A549 (cell line): ENCODE data around the gene MYL1. TPM values are rescaled to one million over a fixed set of nuclear protein-coding genes. Genes with fewer than 3 reads are reported as not detected.

ENCODE experiments used
- ATAC-seq, 2 experiments: fragments of 200-7000 bp in 1 of 2; fragments of >200 bp in 1 of 2; cut with Nextera tagmentation in 1 of 2; cut with Tn5 transposase in 1 of 2; 3 replicates each; pipeline versions ENCODE4 v1.8.0 to v1.9.1; 2018 to 2020; ENCODE audit warnings: mild to moderate bottlenecking in 1 of 2, moderate library complexity in 1 of 2
- CTCF ChIA-PET: fragments of 300-600 bp; sonication (Branson Sonifier 250); formaldehyde crosslinking; extraction: SDS; loops from one replicate; lab custom pipeline; 2021; ENCODE audit warnings: antibody characterized with exemption, inconsistent platforms; lab: Yijun Ruan, JAX
- POLR2A ChIA-PET: fragments of 350-600 bp; formaldehyde crosslinking; extraction: SDS; loops from one replicate; lab custom pipeline; 2021; ENCODE audit warnings: antibody characterized with exemption, inconsistent platforms; lab: Yijun Ruan, JAX
- DNase-seq, 2 experiments: peaks; one replicate each; pipeline versions ENCODE4 v3.0.0 to v3.0.0-alpha.2; 2011 to 2016; ENCODE audit warnings: low read depth in 1 of 2, low spot score in 1 of 2
- FAIRE-seq: peaks from 2 replicates; lab custom pipeline; 2011; peaks lifted over from hg19 to GRCh38; lab: Jason Lieb, UNC
- H3K27ac ChIP-seq, 2 experiments: fragments of >200 bp; sonication (Bioruptor Twin); formaldehyde crosslinking; 3 replicates each; pipeline ENCODE4 v1.5.1; 2016 to 2017
- H3K4me1 ChIP-seq: fragments of >200 bp; sonication (Bioruptor Twin); formaldehyde crosslinking; 3 replicates; pipeline ENCODE4 v1.6.1; 2016
- H3K4me2 ChIP-seq: fragments of >200 bp; sonication (Bioruptor Twin); formaldehyde crosslinking; 3 replicates; pipeline ENCODE4 v1.6.1; 2016
- H3K4me3 ChIP-seq: fragments of >200 bp; sonication (Bioruptor Twin); formaldehyde crosslinking; 3 replicates; pipeline ENCODE4 v1.5.1; 2016
- H3K9me3 ChIP-seq: fragments of >200 bp; sonication (Bioruptor Twin); formaldehyde crosslinking; 3 replicates; pipeline ENCODE4 v1.6.1; 2016
- BCL3 ChIP-seq: fragments of >200 bp; sonication (Bioruptor Twin); formaldehyde crosslinking; IDR thresholded peaks from 3 replicates; pipeline ENCODE4 v1.6.1; 2016
- CBX2 ChIP-seq: fragments of 200-600 bp; sonication (generic); IDR thresholded peaks from 2 replicates; pipeline ENCODE4 v1.6.1; 2016; ENCODE audit warnings: low read depth, mild to moderate bottlenecking, borderline replicate concordance
- CBX8 ChIP-seq: fragments of 200-600 bp; sonication (generic); IDR thresholded peaks from 2 replicates; pipeline ENCODE4 v1.6.1; 2016
- CHD2 ChIP-seq: fragments of 150-350 bp; IDR thresholded peaks from 2 replicates; pipeline ENCODE4 v1.6.1; 2014; ENCODE audit warnings: low read length; ENCODE audit not compliant: partially characterized antibody
- CHD4 ChIP-seq: fragments of 200-600 bp; sonication (generic); IDR thresholded peaks from 2 replicates; pipeline ENCODE4 v1.6.1; 2016; ENCODE audit warnings: antibody characterized with exemption, mild to moderate bottlenecking, borderline replicate concordance
- EHMT2 ChIP-seq: fragments of 200-600 bp; sonication (generic); IDR thresholded peaks from 2 replicates; pipeline ENCODE4 v1.6.1; 2016; ENCODE audit warnings: antibody characterized with exemption, low read depth, mild to moderate bottlenecking, moderate library complexity
- FOXS1 ChIP-seq: fragments of 250-450 bp; sonication (Bioruptor Pico); IDR thresholded peaks from 2 replicates; pipeline ENCODE4 v1.5.0; 2020; ENCODE audit warnings: mild to moderate bottlenecking, moderate library complexity
- HEYL ChIP-seq: fragments of 250-450 bp; sonication (Bioruptor Pico); IDR thresholded peaks from 2 replicates; pipeline ENCODE4 v1.8.0; 2021; ENCODE audit warnings: mild to moderate bottlenecking, moderate library complexity
- HOXA7 ChIP-seq: fragments of 250-450 bp; sonication (Bioruptor Pico); IDR thresholded peaks from 2 replicates; pipeline ENCODE4 v1.5.0; 2020; ENCODE audit warnings: mild to moderate bottlenecking, moderate library complexity
- MAFK ChIP-seq: fragments of 450-650 bp; IDR thresholded peaks from 2 replicates; pipeline ENCODE4 v1.6.1; 2014; ENCODE audit not compliant: partially characterized antibody
- MAZ ChIP-seq: fragments of 150-350 bp; IDR thresholded peaks from 2 replicates; pipeline ENCODE4 v1.6.1; 2014; ENCODE audit warnings: antibody characterized with exemption, low read depth, low read length, borderline replicate concordance
- MYC ChIP-seq: IDR thresholded peaks from 2 replicates; pipeline ENCODE4 v1.6.1; 2012; ENCODE audit warnings: mild to moderate bottlenecking, inconsistent platforms, low read length, improper control_type of control experiment, borderline replicate concordance
- PHF8 ChIP-seq: fragments of 200-600 bp; sonication (generic); IDR thresholded peaks from 2 replicates; pipeline ENCODE4 v1.6.1; 2016; ENCODE audit warnings: low read depth, mild to moderate bottlenecking, antibody characterized with exemption, moderate library complexity, borderline replicate concordance
- POLR2AphosphoS2 ChIP-seq: conservative IDR thresholded peaks from 2 replicates; pipeline ENCODE4 v1.6.1; 2012; ENCODE audit warnings: low read length, improper control_type of control experiment, inconsistent platforms
- RARB ChIP-seq: fragments of 250-450 bp; sonication (Bioruptor Pico); IDR thresholded peaks from 2 replicates; pipeline ENCODE4 v1.8.0; 2021; ENCODE audit warnings: mild to moderate bottlenecking, moderate library complexity
- RNF2 ChIP-seq: fragments of 200-600 bp; sonication (generic); IDR thresholded peaks from 2 replicates; pipeline ENCODE4 v1.6.1; 2016; ENCODE audit warnings: low read depth, mild to moderate bottlenecking, antibody characterized with exemption, moderate library complexity, borderline replicate concordance
- SMC3 ChIP-seq: fragments of >200 bp; sonication (Bioruptor Twin); formaldehyde crosslinking; IDR thresholded peaks from 3 replicates; pipeline ENCODE4 v1.6.1; 2018; ENCODE audit warnings: inconsistent platforms
- ZFP36 ChIP-seq: fragments of 450-650 bp; IDR thresholded peaks from 2 replicates; pipeline ENCODE4 v1.6.1; 2014; ENCODE audit warnings: borderline replicate concordance; ENCODE audit not compliant: partially characterized antibody
- ZNF302 ChIP-seq: fragments of 250-450 bp; sonication (Bioruptor Pico); IDR thresholded peaks from 2 replicates; pipeline ENCODE4 v1.9.0; 2021; ENCODE audit warnings: inconsistent platforms, mild to moderate bottlenecking, moderate library complexity
- ZSCAN20 ChIP-seq: fragments of 250-450 bp; sonication (Bioruptor Pico); IDR thresholded peaks from 2 replicates; pipeline ENCODE4 v1.8.0; 2022; ENCODE audit warnings: mild to moderate bottlenecking, moderate library complexity
- WGBS: methylation state at CpG from one replicate; pipeline ENCODE4 v1.1.6; 2017; ENCODE audit errors: missing lambda C conversion rate; 5-methylcytosine and 5-hydroxymethylcytosine counted together
- polyA plus RNA-seq, 4 experiments: library from polyadenylated mRNA; depleted of rRNA in 3 of 4; stranded (reverse); fragments of >200 nt; fragmentation: RNase III in 1 of 4; extraction: RNeasy Plus Mini Kit Qiagen cat#74134 plus additional on column Dnase treatment in 1 of 4; gene quantifications; 2 replicates in 3 of 4; 3 replicates in 1 of 4; pipeline ENCODE4 v1.2.3, GENCODE V29; 2011 to 2017
- TF ChIP-seq, protein P1 (sequence below): fragments of 250-450 bp; sonication (Bioruptor Pico); IDR thresholded peaks from 2 replicates; pipeline ENCODE4 v1.5.0; 2021; ENCODE audit warnings: mild to moderate bottlenecking, moderate library complexity, borderline replicate concordance
- TF ChIP-seq, protein P2 (sequence below): fragments of 450-650 bp; IDR thresholded peaks from 2 replicates; pipeline ENCODE4 v1.6.1; 2014; ENCODE audit warnings: antibody characterized with exemption
- TF ChIP-seq, protein P3 (sequence below): fragments of >200 bp; sonication (Bioruptor Twin); formaldehyde crosslinking; IDR thresholded peaks from 3 replicates; pipeline ENCODE4 v1.5.1; 2016
- TF ChIP-seq, protein P4 (sequence below): IDR thresholded peaks from 2 replicates; pipeline ENCODE4 v1.6.1; 2012; ENCODE audit warnings: low read depth, borderline replicate concordance
- TF ChIP-seq, protein P5 (sequence below): fragments of 250-450 bp; sonication (Bioruptor Pico); IDR thresholded peaks from 2 replicates; pipeline ENCODE4 v1.5.0; 2020; ENCODE audit warnings: low read depth, mild to moderate bottlenecking, moderate library complexity

MYL1 gene
- polyA plus RNA-seq, 2 of the 4 experiments (the other 2 are of a cell fraction): not detected

- Histone ChIP-seq H3K9me3 (no peaks in the 10 kb centered on the region), H3K4me2 (no peak overlapping the region), H3K27ac (no peak overlapping the region), H3K4me3 (no peak overlapping the region), H3K4me1 (no peaks in the 10 kb centered on the region)
- ChIA-PET POLR2A (no interaction called here), CTCF (interaction anchor here (0.6 kb wide), 1 partner anchor 1188 kb away, joined by 3 read pairs; no protein-coding TSS in a partner anchor)
- FAIRE-seq (no peak), ATAC-seq (no peak), DNase-seq (no peak)
- no peak for TF ChIP-seq PHF8
- no peak for TF ChIP-seq CHD4
- TF ChIP-seq, protein P1, sequence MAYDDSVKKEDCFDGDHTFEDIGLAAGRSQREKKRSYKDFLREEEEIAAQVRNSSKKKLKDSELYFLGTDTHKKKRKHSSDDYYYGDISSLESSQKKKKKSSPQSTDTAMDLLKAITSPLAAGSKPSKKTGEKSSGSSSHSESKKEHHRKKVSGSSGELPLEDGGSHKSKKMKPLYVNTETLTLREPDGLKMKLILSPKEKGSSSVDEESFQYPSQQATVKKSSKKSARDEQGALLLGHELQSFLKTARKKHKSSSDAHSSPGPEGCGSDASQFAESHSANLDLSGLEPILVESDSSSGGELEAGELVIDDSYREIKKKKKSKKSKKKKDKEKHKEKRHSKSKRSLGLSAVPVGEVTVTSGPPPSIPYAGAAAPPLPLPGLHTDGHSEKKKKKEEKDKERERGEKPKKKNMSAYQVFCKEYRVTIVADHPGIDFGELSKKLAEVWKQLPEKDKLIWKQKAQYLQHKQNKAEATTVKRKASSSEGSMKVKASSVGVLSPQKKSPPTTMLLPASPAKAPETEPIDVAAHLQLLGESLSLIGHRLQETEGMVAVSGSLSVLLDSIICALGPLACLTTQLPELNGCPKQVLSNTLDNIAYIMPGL (CRISPR knock-in tag): no peak
- no peak for TF ChIP-seq CBX8
- TF ChIP-seq BCL3: no peak
- no peak for TF ChIP-seq ZFP36
- TF ChIP-seq MYC: no peak
- TF ChIP-seq, protein P2, sequence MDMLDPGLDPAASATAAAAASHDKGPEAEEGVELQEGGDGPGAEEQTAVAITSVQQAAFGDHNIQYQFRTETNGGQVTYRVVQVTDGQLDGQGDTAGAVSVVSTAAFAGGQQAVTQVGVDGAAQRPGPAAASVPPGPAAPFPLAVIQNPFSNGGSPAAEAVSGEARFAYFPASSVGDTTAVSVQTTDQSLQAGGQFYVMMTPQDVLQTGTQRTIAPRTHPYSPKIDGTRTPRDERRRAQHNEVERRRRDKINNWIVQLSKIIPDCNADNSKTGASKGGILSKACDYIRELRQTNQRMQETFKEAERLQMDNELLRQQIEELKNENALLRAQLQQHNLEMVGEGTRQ: no peak
- TF ChIP-seq MAZ: no peak
- TF ChIP-seq RNF2: no peak
- TF ChIP-seq SMC3: no peak
- TF ChIP-seq POLR2AphosphoS2: no peak
- TF ChIP-seq, protein P3, sequence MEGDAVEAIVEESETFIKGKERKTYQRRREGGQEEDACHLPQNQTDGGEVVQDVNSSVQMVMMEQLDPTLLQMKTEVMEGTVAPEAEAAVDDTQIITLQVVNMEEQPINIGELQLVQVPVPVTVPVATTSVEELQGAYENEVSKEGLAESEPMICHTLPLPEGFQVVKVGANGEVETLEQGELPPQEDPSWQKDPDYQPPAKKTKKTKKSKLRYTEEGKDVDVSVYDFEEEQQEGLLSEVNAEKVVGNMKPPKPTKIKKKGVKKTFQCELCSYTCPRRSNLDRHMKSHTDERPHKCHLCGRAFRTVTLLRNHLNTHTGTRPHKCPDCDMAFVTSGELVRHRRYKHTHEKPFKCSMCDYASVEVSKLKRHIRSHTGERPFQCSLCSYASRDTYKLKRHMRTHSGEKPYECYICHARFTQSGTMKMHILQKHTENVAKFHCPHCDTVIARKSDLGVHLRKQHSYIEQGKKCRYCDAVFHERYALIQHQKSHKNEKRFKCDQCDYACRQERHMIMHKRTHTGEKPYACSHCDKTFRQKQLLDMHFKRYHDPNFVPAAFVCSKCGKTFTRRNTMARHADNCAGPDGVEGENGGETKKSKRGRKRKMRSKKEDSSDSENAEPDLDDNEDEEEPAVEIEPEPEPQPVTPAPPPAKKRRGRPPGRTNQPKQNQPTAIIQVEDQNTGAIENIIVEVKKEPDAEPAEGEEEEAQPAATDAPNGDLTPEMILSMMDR: no peak
- TF ChIP-seq, protein P4, sequence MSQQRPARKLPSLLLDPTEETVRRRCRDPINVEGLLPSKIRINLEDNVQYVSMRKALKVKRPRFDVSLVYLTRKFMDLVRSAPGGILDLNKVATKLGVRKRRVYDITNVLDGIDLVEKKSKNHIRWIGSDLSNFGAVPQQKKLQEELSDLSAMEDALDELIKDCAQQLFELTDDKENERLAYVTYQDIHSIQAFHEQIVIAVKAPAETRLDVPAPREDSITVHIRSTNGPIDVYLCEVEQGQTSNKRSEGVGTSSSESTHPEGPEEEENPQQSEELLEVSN: no peak
- 0% methylated on average over 1 of the region's 1 CpG for WGBS
Observed at GRCh38 chr2:210267698-210268097, 47.3 kb downstream of the MYL1 start.

DNA sequence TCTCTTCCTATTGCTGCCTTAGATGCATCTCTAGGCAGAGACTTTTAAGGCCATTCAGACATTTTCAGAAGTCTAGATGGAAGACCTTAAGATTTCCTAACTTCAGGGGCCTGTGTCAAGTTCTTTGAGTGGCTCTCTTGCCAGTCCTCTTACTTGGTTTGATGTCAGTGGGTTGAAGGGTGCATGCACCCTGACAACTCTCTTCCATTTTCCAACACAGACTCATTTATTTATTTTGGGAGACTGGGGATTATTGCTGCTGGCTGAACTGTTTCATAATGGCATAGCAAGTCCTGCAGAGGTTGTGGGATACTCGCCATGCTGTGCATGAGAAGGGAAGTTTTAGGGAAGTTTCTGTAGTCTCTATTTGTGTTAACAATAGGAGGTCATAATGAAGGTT lies 50.7 kb downstream of the MYL1 start:
- no peaks in the 10 kb centered on the region for H3K4me1 ChIP-seq
- FAIRE-seq (no peak), ATAC-seq (no peak), DNase-seq (no peak)
- H3K4me3 ChIP-seq: no peak overlapping the region
- ChIA-PET POLR2A (no interaction called here), CTCF (no interaction called here)
- no peak overlapping the region for H3K27ac ChIP-seq
- no peaks in the 10 kb centered on the region for H3K9me3 ChIP-seq
- no peak overlapping the region for H3K4me2 ChIP-seq
- 9% methylated on average over 1 of the region's 1 CpG for WGBS
- no peak for TF ChIP-seq ZNF302 (CRISPR knock-in tag)
- no peak for TF ChIP-seq MAFK
- no peak for TF ChIP-seq CHD2
- no peak for TF ChIP-seq ZSCAN20
- no peak for TF ChIP-seq EHMT2
- no peak for TF ChIP-seq HEYL (CRISPR knock-in tag)
- no peak for TF ChIP-seq RARB (CRISPR knock-in tag)
- TF ChIP-seq, protein P1 (CRISPR knock-in tag): no peak
- TF ChIP-seq SMC3: no peak
- TF ChIP-seq CBX2: no peak
- TF ChIP-seq POLR2AphosphoS2: no peak
- TF ChIP-seq HOXA7 (CRISPR knock-in tag): no peak
- TF ChIP-seq, protein P5, sequence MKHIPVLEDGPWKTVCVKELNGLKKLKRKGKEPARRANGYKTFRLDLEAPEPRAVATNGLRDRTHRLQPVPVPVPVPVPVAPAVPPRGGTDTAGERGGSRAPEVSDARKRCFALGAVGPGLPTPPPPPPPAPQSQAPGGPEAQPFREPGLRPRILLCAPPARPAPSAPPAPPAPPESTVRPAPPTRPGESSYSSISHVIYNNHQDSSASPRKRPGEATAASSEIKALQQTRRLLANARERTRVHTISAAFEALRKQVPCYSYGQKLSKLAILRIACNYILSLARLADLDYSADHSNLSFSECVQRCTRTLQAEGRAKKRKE (CRISPR knock-in tag): no peak
- TF ChIP-seq FOXS1 (CRISPR knock-in tag): no peak
- TF ChIP-seq BCL3: no peak
- TF ChIP-seq MYC: no peak
